GM04504 (cell line): ENCODE data around the gene CCL8.

Experiments
- DNase-seq: peaks from one replicate; pipeline ENCODE4 v3.0.0-alpha.2; 2012; ENCODE audit warnings: low read depth

CCL8 gene

DNA sequence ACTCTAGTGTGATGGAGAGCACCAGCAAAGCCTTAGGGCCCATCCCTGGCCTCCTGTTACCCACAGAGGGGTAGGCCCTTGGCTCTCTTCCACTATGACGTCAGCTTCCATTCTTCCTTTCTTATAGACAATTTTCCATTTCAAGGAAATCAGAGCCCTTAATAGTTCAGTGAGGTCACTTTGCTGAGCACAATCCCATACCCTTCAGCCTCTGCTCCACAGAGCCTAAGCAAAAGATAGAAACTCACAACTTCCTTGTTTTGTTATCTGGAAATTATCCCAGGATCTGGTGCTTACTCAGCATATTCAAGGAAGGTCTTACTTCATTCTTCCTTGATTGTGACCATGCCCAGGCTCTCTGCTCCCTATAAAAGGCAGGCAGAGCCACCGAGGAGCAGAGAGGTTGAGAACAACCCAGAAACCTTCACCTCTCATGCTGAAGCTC, at the start of gene CCL8:
Gene CCL8 (plus strand): TSS at position 397 of the 445 bp plus-strand sequence. CDS start 67 bp downstream, outside the sequence.
- no peak for DNase-seq

DNA sequence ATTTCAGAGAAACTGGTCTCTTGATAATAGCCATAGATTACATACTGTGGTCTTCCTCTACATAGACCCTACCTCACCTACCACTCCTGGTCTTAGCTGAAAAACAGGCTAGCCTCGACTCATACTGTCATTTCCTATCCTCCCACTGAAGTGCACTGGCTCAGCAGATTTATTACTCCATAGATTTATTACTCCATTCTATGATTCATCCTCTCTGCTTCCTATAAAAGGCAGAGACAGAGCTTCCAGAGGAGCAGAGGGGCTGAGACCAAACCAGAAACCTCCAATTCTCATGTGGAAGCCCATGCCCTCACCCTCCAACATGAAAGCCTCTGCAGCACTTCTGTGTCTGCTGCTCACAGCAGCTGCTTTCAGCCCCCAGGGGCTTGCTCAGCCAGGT, 49.3 kb upstream of the CCL8 start, which contains the start of gene CCL7:
Gene CCL7 (plus strand): TSS at position 253 of the 400 bp plus-strand sequence. CDS start 70 bp downstream, at position 323.
- DNase-seq, result no peak

DNA sequence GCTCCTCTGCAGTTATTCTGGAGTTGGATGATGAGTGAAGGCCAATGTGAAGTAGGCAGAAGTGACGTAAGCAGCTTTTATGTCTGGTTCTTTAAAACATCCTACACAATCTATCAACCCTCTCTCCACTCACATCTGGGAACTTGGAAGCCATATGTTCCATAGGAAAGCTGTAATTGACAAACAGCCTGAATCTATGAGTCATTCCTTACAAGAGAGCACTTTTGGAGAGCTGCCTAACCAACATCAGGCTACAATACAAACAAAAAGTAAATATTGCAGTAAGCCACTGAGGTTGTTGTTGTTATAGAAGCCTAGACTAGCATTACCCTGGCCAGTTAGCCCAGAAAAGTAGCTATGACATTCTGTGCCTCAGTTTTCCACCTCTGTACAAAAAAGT, 43.4 kb upstream of the CCL8 start:
- peak; percentile 78 for DNase-seq

DNA sequence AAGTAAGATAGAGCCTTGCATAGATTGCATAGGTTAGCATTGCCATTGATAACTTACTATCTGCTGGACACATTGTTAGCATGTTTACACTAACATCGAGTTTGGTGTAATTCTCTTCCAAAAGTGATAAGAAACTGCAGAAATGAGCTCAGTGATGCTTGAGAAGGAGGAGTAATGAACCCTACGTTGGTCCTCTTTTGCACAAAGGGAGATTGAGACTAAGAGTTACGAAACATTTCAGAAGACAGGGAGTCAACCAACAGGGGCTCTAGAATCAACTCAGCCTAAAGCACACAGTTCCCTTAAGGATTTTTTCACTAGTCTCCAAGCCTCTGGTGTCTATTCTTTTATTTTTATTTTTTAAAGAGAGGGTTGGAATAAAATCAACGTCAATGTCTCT, 42.4 kb upstream of the CCL8 start:
- no peak for DNase-seq

DNA sequence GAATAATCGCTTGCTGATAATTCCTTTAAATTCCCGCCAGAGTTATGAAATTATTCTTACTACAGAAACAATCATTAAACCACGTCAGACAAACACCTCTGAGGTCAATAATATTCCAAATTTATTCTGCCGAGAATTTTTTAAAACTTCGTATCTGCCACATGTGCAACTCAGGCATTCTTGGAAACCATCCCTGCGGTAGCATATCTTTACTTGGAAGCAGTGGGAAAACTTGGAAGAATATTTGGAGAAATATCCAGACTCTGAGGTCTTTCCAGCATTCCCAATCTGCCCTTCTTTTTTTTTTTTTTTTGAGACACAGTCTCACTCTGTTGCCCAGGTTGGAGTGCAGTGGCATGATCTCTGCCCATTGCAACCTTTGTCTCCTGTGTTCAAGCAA, 35.7 kb upstream of the CCL8 start:
- no peak for DNase-seq

DNA sequence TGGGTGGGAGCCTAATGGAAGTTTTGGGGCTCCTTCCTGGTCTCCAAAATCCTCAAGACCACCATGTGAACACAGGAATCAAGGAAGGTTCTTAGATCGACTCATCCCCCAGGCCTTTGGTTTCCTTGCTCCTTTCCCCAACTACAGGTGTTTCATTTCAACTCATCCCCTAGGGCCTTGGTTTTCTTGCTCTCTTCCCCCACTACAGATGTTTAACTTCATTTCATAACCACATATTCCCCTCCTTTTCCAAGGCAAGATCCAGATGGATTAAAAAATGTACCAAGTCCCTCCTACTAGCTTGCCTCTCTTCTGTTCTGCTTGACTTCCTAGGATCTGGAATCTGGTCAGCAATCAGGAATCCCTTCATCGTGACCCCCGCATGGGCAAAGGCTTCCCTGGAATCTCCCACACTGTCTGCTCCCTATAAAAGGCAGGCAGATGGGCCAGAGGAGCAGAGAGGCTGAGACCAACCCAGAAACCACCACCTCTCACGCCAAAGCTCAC, 33.9 kb upstream of the CCL8 start, which contains the start of gene CCL11:
Gene CCL11 (plus strand): TSS at position 457 of the 507 bp plus-strand sequence. CDS start 67 bp downstream, outside the sequence.
- DNase-seq, result no peak

DNA sequence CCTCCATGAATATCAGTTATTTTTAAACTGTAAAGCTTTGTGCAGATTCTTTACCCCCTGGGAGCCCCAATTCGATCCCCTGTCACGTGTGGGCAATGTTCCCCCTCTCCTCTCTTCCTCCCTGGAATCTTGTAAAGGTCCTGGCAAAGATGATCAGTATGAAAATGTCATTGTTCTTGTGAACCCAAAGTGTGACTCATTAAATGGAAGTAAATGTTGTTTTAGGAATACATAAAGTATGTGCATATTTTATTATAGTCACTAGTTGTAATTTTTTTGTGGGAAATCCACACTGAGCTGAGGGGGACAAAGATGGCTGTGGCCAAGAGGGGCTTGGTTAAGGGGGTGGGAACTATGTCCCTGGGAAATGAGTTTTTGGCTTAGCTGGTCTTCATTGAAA, 31.4 kb upstream of the CCL8 start:
- DNase-seq, result no peak

DNA sequence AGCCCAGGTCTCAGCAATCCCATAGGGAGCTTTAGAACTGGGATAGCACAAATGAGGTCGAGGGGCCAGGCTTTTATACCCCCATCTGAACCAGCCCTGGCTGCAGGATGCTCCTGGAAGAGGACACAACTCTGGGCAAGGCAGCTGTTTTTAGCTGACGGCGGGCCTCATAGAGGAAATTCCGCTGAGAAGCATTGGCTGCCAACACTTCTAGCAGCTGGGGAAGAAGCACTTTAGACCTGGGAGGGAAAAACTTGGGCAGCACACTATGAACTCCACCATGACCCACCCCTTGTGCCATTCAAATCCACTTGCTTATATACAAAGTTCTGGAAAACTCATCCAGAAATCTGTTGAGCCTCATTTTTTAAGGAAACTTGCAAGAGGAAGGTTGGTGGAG, 28.6 kb upstream of the CCL8 start:
- no peak for DNase-seq

DNA sequence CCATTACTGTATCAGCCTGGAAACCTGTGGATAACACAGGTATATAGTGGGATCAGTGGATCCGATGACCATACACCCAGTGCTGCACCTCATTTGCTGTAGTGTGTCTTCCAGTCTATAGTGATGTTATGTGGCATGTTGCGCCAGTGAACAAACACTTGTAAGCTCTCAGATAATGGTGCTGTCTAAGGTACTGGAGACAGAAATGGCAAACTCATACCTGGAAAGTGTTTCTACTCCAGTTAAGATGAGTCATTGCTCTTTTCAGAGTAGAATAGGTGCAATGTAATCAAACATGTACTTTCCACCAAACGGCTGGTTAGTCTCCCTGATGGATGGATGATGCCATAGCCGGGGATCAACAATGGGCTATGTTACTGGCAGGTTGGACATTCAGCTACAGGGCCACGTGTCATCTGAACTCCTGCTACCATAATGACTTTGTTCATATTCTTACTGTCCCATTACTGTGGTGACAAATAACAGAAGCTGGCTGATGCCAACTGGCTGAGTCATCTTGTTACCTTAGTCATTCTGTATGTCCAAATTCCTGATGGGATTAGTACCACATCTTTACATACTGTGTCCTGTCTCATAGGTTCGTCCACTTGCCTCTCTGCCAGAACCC, 27.4 kb upstream of the CCL8 start:
- DNase-seq, result no peak

DNA sequence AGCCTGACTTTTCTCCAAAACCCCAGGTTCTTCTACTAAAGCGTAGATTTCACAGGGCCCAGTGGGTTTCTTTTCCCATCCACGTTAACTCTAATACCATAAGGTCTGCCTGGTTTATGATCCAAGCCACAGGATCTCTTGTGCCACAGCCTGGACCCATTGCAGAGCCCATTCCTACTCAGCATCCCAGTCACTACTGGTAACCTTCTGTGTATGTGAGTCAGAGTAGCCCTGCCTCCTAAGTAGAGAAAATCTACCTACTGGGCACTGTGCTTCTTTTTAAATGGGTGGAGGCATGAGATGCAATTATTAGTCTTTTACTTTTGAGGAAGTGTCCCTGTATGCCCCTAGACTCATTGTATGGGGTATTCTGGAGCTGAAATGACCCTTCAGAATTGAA, 20.2 kb upstream of the CCL8 start:
- no peak for DNase-seq

DNA sequence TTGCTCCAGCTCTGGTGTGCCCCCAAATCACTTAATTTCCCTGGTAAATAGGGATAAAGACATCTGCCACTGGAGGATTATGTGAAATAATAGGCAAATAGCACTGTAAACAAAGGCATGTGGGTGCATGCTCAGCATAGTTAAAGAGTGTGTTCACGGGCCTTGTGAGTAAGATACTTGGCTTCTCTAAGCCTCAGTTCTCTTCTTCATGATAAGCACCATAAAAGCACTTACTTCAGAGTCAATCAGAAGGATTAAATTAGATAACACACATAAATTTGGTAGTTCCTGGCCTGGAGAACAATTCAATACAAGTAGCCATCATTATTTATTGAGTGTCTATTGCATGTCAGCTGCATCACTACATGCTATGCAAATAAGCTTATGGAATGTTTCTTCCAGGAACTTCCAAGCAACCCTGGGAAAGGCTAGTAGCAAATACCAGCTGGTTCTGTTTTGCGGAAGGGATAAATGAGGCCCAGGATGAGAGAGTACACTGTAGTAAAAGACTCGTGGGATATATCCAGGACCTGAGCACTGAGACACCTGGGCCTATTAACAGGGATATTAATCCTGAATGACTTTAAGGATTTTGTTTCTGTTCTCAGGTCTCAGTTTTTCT, 19.2 kb upstream of the CCL8 start:
- no peak for DNase-seq

DNA sequence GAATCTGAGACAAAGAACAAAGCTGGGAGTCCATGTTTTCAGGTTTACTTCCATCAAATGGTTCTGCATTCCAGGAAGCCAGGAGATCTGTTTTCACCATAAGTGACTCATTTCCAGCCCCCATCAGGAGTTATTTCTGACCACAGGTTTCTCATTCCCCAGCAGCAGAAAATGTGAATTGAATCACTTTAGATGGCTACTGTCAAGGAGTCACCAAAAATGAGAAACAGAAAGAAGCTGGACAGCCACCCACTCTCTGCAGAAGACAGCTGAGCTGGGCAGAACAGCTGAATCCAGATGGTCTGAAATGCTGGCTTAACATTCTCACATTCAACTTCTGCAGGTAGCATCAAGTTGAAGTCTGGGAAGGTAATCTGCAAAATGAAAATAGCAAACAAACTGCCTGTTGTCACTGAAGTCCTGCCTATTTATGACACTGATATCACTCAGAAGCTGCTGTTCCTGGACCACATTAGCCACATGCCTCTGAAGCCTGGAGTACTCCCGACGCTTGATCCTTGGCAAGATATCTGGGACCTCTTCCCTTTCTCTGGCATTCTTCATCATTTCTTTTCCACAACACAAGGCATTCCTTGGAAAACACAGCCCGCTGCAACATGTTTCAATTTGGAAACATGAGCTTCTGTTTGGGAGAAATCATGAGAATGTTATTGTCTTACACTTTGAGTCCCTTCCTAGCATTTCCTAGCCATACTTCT, 18.4 kb upstream of the CCL8 start:
- no peak for DNase-seq

DNA sequence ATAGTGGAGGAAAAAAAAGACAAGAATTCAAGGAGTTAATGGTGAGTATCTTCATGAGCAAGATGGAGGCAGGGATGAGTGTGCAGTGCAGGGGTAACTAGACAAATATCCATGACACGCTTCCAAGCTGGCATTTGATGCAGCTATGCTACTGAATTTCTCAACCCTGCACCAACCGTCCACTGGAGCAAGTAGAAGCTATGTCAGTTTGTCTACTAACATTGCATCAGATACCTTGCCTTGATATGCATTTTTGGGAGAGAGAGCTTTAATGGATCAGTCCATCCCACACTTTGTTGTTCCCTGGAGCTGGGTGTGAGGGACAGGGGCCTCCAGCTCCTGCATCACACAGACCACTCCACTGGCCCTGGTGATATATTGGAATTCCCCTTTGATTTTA, 17.2 kb upstream of the CCL8 start:
- DNase-seq, result no peak

DNA sequence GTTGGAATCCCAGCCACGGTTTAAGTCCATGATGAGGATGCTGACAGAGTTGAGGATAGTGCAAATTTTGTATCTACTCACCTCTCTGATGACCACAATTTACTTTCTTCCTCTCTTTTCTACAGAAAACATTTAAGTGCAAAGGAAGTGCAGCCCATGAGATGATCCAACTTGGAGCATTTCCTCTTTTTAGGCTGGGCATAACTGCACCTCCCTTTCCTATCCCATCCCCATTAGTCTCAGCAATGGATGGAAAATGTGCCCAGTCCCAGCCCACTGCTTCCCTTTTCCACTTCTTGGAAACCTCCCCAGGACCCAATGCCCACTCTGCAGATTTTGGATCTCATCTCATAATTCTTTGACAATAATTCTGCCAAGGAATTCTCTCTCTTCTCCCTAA, 16.6 kb upstream of the CCL8 start:
- no peak for DNase-seq

DNA sequence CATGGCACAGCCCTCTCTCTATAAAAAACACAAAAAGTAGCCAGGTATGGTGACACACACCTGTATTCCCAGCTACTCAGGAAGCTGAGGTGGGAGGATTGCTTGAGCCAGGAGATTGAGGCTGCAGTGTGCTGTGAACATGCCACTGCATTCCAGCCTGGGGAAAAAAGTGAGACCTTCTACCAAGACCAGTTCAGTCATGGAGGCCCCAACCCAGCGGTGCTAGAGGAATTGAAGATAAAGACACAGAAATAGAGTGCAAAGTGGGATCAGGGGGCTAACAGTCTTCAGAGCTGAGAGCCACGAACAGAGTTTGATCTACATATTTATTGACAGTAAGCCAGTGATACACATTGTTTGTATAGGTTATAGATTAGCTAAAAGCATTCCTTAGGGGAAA, 15.6 kb upstream of the CCL8 start:
- no peak for DNase-seq

DNA sequence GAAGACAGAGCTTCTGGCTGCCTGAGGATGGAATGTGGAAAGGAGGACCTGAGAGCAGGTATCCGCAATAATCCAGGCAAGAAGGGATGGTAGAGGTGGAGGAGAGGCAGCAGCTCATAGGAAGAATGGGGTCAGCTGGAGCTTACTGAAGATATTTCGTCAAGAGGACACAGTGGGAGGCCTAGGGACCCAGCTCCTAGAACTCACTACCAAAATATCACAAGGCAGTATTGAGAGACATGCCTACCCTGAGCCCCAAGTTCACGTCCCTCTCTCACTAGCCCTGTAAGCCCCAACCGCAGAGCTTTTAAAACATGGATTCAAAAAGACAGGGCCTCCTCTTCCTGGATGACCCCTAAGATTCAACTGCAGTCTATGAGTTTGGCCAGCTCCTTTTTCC, 14.2 kb upstream of the CCL8 start:
- DNase-seq, result no peak

DNA sequence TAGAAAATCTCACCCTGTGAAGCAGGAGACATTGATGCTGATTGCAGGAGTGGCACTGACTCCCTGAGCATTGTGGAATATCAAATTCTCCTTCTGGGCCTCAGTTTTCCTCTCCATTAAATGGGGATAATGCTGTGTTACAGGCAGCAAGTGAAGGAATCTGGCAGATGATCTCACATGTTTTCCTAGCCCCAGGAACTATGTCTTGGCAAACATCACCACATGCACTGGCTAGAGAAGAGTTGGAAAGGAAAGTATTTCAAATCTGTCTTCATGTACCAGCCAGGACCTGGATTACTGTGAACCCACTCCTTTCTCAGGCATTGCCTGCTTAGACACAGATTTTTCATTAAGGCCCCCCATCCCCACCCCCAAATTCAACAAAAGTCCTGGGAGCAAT, 13.6 kb upstream of the CCL8 start:
- no peak for DNase-seq

DNA sequence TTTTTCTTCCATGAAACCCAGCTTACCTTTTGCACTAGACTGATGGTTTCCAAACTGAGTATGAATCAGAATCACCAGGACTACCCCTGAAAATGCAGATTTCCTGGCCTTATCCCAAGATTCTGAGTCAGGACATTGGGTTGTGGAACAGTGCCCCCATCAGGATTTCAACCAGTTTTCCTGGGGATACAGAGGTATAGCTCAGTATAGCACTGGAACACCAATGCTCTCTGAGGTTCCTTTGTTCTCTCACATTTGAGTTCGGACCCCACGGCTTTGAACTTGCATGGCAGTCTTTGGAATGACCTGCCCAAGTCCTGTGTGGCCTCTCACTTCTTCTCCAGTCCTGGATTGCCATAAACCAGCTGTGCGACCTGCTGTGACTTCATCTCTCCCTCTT, 12.8 kb upstream of the CCL8 start:
- DNase-seq, result peak; percentile 66

DNA sequence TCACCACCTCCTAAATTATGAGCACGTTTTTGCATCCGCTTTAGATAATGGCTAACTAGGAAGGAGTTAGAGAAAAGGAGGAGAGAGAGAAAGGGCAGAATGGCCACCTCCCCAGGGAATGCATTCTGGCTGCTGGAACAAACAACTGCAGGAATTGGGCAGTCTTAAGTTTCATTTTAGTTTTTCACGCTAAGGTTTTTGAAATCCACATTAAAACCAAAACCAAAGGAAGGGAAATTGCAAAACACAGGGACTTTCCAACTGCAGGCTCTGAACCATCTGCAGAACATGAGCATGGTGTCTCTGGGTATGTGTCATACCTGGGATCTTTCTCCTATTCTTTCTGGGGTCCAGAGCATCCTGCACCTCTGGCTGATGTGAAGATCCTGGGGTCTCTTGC, 12.1 kb upstream of the CCL8 start:
- no peak for DNase-seq

DNA sequence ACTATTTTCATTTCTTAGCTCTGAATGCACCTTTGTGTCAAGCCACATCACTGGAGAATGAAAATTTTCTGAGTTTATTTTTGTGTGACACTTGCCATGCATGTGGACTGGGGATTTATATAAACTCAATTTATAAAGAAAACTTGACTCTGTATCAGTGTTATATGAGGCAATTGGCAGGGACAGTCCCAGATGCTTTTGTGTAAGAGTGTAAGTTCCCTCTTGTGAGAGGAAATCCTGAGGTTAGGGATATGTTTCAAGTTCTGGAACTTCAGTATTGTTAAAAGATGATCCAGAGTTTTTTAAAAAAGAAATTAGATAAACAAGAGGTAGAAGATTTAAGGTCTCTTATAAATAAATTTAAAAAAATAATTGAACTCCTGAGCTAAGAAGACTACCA, 10.9 kb upstream of the CCL8 start:
- DNase-seq, result no peak

DNA sequence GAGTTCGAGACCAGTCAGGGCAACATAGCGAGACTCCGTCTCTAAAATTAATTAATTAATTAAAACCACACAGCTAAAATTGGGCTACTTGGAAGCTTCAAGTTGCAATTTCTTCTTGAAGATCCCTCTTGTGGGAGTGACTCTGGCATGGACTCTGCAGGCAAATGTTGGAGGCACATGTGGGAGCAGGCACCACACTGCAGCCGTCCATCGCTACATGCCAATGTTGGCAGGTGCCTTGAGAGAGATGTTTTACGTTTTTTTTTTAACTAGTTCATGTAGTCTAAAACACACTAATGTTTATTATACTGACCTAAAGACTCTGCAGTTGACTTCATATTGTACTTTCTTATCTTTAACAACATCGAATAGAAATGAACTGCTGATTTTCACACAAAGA, 7.9 kb upstream of the CCL8 start:
- DNase-seq, result no peak

DNA sequence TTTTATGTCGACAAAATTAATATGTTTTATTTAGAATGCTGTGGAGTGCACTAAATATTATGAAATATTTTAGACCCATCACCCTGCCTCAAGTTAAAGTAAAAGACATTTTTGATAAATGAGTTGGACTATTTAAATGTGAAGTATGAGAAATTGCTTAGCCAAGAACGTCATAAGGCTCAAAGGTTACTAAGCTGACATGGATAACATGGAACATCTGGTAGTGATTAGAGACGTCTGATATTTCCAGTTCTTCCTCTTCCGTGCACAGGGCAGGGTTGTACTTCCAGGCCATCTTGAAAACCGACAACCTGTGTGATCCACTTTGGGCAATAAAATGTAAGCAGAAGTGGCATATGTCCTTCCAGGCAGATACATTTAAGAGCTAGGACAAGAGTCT, 7.2 kb upstream of the CCL8 start:
- no peak for DNase-seq

DNA sequence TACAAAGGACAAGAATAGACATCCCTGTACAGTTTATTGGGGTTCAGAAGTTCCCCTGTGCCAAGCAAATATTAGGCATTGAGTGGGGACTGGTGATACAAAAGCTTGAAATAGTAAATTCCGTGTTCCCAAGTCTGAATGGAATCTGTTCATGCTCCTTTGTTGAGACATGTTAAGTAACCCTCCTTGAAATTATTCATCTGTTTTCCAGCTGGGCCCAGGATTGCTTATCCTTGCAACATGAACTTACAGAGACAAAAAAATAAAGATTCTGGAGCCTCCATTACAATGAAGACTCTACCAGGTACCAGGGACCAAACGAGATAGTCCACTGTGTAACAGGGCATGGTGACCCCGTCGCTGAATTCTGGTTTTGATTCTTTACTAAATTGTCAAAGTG, 6.1 kb upstream of the CCL8 start:
- DNase-seq, result no peak
